Heart right ventricle (tissue), 16 donors: Measurements from ENCODE around the gene SYT12. TPM values are rescaled to one million over a fixed set of nuclear protein-coding genes. Genes with fewer than 3 reads are reported as not detected.
A peak's percentile ranks its signal among the peaks of the same experiment; 100 is the strongest.

Experiments used
- ATAC-seq, 8 donors: fragments of 200-7000 bp; cut with Tn5 transposase; one replicate each; pipeline ENCODE4 v1.9.1; 2020; ENCODE audit warnings: mild to moderate bottlenecking in 8 of 8, moderate library complexity in 8 of 8, moderate number of reproducible peaks in 1 of 8
- DNase-seq, 2 donors: peaks; one replicate each; pipeline ENCODE4 v3.0.0-alpha.2; 2020
- H3K27ac ChIP-seq, 10 donors: fragments of 200-600 bp; sonication (generic) in 2 of 10; one replicate each; pipeline versions ENCODE4 v1.5.0 to v1.8.0; 2020 to 2022; ENCODE audit warnings: mild to moderate bottlenecking in 3 of 10
- H3K27me3 ChIP-seq, 7 donors: fragments of 200-600 bp; one replicate each; pipeline ENCODE4 v1.8.0; 2021 to 2022; ENCODE audit warnings: mild to moderate bottlenecking in 2 of 7
- H3K36me3 ChIP-seq, 9 donors: fragments of 200-600 bp; sonication (generic) in 1 of 9; one replicate each; pipeline versions ENCODE4 v1.5.0 to v1.8.0; 2020 to 2022; ENCODE audit warnings: mild to moderate bottlenecking in 2 of 9
- H3K4me1 ChIP-seq, 9 donors: fragments of 200-600 bp; sonication (generic) in 1 of 9; one replicate each; pipeline versions ENCODE4 v1.5.0 to v1.8.0; 2020 to 2022; ENCODE audit warnings: mild to moderate bottlenecking in 4 of 9
- H3K4me3 ChIP-seq, 10 donors: fragments of 200-600 bp; sonication (generic) in 2 of 10; one replicate each; pipeline versions ENCODE4 v1.5.0 to v1.8.0; 2020 to 2022; ENCODE audit warnings: mild to moderate bottlenecking in 7 of 10, moderate library complexity in 2 of 10
- H3K9me3 ChIP-seq, 11 donors: fragments of 200-600 bp in 10 of 11; sonication (generic) in 2 of 11; one replicate each; pipeline versions ENCODE4 v1.5.0 to v1.8.0; 2013 to 2022; ENCODE audit warnings: mild to moderate bottlenecking in 2 of 11, control low read depth in 1 of 11, moderate library complexity in 1 of 11
- WGBS, 2 donors: extraction: QIAGEN DNeasy Blood & Tissue Kit; methylation state at CpG; one replicate each; pipeline ENCODE4 v1.1.7; 2013; ENCODE audit warnings: inconsistent platforms in 1 of 2; 5-methylcytosine and 5-hydroxymethylcytosine counted together
- intact Hi-C, 10 donors: fragments of 100-400 bp; cut with DNase I; formaldehyde crosslinking; loops; one replicate each; pipeline versions ENCODE4 v1.11.1 to v1.14.2; 2022
- polyA plus RNA-seq, 2 donors: library from polyadenylated mRNA; stranded (reverse); fragments of 200-250 nt; gene quantifications; one replicate each; pipeline ENCODE4 v1.2.3, GENCODE V29; 2013
- total RNA-seq, 10 donors: library from RNA; stranded (reverse); fragmentation: NEBNext Ultra II Directional in 3 of 10; extraction: Animal tissue kit (Norgen Biotek cat#: 25700) in 3 of 10; gene quantifications; one replicate each; pipeline versions ENCODE4 v1.2.1 to v1.2.4, GENCODE V29; 2021 to 2023
- TF ChIP-seq, protein P1 (sequence below), 9 donors: fragments of 200-600 bp; sonication (generic) in 2 of 9; IDR thresholded peaks; one replicate each; pipeline versions ENCODE4 v1.5.0 to v1.8.0; 2021 to 2022; ENCODE audit warnings: antibody characterized with exemption in 9 of 9, mild to moderate bottlenecking in 5 of 9, moderate library complexity in 1 of 9
- donor health status: Arrhythmogenic right ventricular cardiomyopathy.
- donor health status: ischemic (EF 13 %, LVEDD 7.1; RV severe dilation, severe dysfunction).
- donor health status: healthy with polysubstance abuse.
- donor health status: DM: no; HTN: yes; CAD: no.
- donor health status: DM: no; HTN: no; CAD: no.
- donor health status: ischemic (EF 25% LVEDD 6.9; RV normal size, moderate dysfunction).
- donor health status: ischemic (EF 25% LVEDD 5.7; RV mildly dilated, moderate dysfunction).
- donor health status: healthy.
- donor health status: DM: yes; HTN: yes; CAD: no.
- donor health status: Ischemic cardiomyopathy.
- donor health status: ischemic (EF 35%, LVEDD 5.7; RV mildly dilated, moderate dysfunction).
- donor health status: nonischemic (EF 11% LVEDD 7.7; RV severe dilation, severe dysfunction).
- donor health status: DM: yes; HTN: yes; CAD: no.
- donor health status: PGD.
- donor health status: ischemic (EF 29% LVEDD 5.4; RV normal size, mild dysfunction).
- donor health status: nonischemic (EF 23%, LVEDD 6.1; RV moderate dilation, normal function).

SYT12 gene
- total and polyA plus RNA-seq, 12 donors = 0.12 to 0.78 (median 0.28) TPM; not detected in 2

DNA sequence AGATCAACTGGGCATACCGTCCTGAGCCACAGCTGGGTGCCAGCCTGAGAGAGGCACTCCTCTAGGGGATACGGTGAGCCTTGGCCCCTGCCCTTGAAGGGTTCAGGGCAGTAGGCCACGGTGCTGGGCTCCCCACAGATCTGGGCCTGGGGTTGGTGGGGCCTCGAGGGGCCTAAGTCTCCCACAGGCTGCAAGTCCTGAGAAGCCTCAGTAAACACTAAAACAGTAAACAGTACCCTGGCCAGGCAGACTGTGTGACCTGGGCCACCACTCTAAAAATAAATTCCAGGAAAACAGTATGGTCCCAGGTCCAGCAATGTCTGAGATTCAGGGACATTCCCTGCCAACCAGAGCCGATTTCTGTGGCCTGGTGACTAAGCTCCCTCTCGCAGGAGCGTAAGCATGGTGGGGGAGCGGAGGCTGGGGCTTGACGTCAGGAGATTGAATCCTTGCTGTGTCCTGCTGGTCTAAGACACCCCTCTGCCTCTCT lies 31.5 kb downstream of the SYT12 start:
- ATAC-seq = peak in 7 of 8 donors; percentile 25 to 60 (median 48)
- intact Hi-C loops = loop anchor here in 1 of 10 donors (1.0 kb wide), 1 partner anchor 185 kb away; no protein-coding TSS in a partner anchor
- Histone ChIP-seq H3K36me3 (no peaks in the 10 kb centered on the region), H3K4me1 (peaks cover 15 to 45% (median 31%) of the 10 kb centered on the region in 9 donors), H3K4me3 (no peak overlapping the region), H3K27me3 (peaks cover 0 to 35% (median 0%) of the 10 kb centered on the region in 7 donors), H3K27ac (peak overlapping the region; percentile 65 to 85 (median 74)), H3K9me3 (no peaks in the 10 kb centered on the region)
- DNase-seq = no peak
- TF ChIP-seq, protein P1, sequence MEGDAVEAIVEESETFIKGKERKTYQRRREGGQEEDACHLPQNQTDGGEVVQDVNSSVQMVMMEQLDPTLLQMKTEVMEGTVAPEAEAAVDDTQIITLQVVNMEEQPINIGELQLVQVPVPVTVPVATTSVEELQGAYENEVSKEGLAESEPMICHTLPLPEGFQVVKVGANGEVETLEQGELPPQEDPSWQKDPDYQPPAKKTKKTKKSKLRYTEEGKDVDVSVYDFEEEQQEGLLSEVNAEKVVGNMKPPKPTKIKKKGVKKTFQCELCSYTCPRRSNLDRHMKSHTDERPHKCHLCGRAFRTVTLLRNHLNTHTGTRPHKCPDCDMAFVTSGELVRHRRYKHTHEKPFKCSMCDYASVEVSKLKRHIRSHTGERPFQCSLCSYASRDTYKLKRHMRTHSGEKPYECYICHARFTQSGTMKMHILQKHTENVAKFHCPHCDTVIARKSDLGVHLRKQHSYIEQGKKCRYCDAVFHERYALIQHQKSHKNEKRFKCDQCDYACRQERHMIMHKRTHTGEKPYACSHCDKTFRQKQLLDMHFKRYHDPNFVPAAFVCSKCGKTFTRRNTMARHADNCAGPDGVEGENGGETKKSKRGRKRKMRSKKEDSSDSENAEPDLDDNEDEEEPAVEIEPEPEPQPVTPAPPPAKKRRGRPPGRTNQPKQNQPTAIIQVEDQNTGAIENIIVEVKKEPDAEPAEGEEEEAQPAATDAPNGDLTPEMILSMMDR (IDR thresholded peaks at IDR 0.05) = no peak
- 46 to 51% methylated on average over 9 of the region's 9 CpGs for WGBS, 2 donors

DNA sequence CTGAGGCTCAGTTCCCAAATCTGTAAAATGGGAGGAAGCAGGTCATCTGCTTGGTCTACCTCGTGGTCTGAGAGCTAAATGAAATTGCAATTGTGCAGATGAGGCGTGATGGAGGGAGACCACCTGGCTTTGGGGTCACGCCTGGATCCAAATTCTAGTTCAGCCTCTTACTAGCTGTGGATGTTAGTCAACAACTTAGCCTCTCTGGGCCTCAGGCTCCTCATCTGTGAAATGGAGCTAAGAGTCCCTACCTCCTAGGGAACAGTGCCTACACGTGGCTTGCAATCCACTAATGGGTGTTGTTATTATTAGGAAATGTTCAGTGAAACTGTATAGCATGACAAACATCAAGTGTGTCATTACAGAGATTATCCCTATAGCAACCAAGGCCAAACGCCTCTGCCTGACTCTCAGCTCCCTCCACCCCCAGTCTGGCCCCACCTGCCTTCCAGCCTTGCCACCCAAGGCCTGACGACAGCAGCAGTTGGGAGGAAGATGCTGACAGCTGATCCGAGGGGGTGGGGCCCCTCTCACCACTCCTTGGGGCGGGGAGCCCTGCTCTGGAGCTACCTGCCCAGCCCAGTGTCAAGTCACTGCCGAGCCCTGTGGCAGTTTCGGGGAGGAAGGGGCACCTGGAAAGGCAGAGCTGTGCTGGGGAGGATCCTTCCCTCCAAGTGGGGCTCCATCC lies 32.0 kb downstream of the SYT12 start:
- Histone ChIP-seq H3K4me1 (peaks cover 15 to 45% (median 31%) of the 10 kb centered on the region in 9 donors), H3K27ac (peak overlapping the region; percentile 65 to 86 (median 76)), H3K36me3 (no peaks in the 10 kb centered on the region), H3K4me3 (no peak overlapping the region), H3K9me3 (no peaks in the 10 kb centered on the region), H3K27me3 (peaks cover 0 to 35% (median 0%) of the 10 kb centered on the region in 7 donors)
- ATAC-seq (peak; percentile 30 to 81 (median 58)), DNase-seq (peak; percentile 61 to 75)
- intact Hi-C loops = loop anchor here in 1 of 10 donors (1.0 kb wide), 1 partner anchor 184 kb away; no protein-coding TSS in a partner anchor
- TF ChIP-seq, protein P1 (IDR thresholded peaks at IDR 0.05) = no peak
- WGBS, 2 donors = 45 to 46% methylated on average over 10 of the region's 10 CpGs

DNA sequence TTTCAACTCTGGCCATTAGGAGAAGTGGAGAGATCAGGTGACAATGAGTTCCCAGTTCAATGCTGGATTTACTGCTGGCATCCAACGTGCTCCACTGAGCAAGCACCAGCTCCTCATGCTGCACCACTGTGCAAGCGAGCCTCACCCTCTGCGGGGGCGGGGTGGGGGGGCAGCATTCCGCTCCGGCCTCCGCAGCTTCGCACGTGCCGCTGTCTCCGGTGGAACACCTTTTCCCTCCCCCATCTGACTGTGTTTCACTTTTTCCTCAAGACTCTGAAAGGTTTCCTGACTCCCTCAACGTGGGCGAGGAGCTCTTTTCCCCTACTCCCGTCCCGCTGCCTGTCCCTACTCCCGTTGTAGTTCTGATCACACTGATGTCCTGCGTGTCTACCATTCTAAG lies 32.9 kb downstream of the SYT12 start:
- H3K36me3 ChIP-seq = no peaks in the 10 kb centered on the region
- H3K9me3 ChIP-seq = no peaks in the 10 kb centered on the region
- peak overlapping the region in 9 of 10 donors; percentile 57 to 86 (median 81) for H3K27ac ChIP-seq
- ATAC-seq (peak in 3 of 8 donors; percentile 15 to 43 (median 36)), DNase-seq (no peak)
- intact Hi-C loops = no loop called here
- H3K27me3 ChIP-seq = peaks cover 0 to 35% (median 0%) of the 10 kb centered on the region in 7 donors
- H3K4me3 ChIP-seq = peak overlapping the region in 9 of 10 donors; percentile 50 to 69 (median 63)
- peaks cover 15 to 45% (median 31%) of the 10 kb centered on the region in 9 donors for H3K4me1 ChIP-seq
- TF ChIP-seq, protein P1 (IDR thresholded peaks at IDR 0.05) = no peak
- WGBS, 2 donors = 8 to 12% methylated on average over 17 of the region's 17 CpGs

DNA sequence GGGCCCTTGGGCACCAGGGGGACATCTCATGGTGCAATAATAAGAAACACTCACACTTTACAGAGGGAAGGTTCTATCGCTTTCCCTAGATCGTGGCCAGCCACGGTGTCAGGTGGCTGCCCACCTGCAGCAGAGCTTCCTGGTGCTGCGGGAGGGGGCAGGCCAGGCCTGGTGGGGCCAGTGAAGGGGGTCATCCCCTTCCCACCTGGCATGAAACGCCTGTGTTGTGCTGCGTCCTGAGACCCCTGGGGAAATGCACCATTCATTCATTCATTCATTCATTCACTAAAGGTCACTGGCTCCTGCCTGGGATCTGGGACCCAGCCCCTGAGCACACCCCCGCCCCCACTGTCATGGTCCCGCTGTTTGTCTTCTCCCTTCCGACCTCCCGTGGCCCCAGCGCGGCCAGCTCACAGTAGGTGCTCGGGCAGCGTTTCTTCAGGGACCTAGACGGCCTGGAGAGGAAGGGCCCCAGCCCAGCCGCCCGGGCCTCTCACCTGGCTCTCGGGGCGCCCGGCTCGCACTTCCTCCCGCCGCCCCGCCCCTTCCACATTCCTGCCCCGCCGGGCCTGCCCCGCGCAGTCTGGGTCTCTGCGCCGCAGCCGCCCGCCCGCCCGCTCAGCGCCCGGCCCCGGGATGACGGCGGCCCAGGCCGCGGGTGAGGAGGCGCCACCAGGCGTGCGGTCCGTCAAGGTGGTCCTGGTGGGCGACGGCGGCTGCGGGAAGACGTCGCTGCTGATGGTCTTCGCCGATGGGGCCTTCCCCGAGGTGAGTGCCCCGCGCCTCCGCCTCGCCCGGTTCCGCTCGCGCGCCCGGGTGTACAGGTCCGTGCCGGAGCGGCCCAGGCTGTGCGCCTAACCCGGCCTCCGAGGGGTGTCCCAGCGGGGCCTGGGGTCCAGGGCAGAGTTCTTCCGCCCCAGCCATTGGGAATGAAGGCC lies 33.6 kb downstream of the SYT12 start, which contains the start of gene RHOD:
RHOD (plus strand) TSS at position 581 of the 938 bp plus-strand sequence; CDS start at position 637, 56 bp downstream.
- peak in 1 of 2 donors; percentile 61 for DNase-seq
- Histone ChIP-seq H3K27me3 (peaks cover 0 to 35% (median 0%) of the 10 kb centered on the region in 7 donors), H3K36me3 (no peaks in the 10 kb centered on the region), H3K4me1 (peaks cover 15 to 45% (median 31%) of the 10 kb centered on the region in 9 donors), H3K27ac (peak within 1 kb of the TSS; percentile 49 to 86 (median 81)), H3K9me3 (no peaks in the 10 kb centered on the region), H3K4me3 (peak within 1 kb of the TSS; percentile 24 to 69 (median 62))
- intact Hi-C loops = no loop called here
- ATAC-seq = peak; percentile 45 to 76 (median 56)
- TF ChIP-seq, protein P1 (IDR thresholded peaks at IDR 0.05) = no peak
- 2 to 5% methylated on average over 59 to 72 of the region's 72 CpGs for WGBS, 2 donors
